Measurements from ENCODE around the gene INO80.
"Not testable (repeated sequence)": the region's sequence is repeated elsewhere in the genome, so short reads cannot be mapped to it uniquely, and the experiment has no call there.

Gene INO80, protein sequence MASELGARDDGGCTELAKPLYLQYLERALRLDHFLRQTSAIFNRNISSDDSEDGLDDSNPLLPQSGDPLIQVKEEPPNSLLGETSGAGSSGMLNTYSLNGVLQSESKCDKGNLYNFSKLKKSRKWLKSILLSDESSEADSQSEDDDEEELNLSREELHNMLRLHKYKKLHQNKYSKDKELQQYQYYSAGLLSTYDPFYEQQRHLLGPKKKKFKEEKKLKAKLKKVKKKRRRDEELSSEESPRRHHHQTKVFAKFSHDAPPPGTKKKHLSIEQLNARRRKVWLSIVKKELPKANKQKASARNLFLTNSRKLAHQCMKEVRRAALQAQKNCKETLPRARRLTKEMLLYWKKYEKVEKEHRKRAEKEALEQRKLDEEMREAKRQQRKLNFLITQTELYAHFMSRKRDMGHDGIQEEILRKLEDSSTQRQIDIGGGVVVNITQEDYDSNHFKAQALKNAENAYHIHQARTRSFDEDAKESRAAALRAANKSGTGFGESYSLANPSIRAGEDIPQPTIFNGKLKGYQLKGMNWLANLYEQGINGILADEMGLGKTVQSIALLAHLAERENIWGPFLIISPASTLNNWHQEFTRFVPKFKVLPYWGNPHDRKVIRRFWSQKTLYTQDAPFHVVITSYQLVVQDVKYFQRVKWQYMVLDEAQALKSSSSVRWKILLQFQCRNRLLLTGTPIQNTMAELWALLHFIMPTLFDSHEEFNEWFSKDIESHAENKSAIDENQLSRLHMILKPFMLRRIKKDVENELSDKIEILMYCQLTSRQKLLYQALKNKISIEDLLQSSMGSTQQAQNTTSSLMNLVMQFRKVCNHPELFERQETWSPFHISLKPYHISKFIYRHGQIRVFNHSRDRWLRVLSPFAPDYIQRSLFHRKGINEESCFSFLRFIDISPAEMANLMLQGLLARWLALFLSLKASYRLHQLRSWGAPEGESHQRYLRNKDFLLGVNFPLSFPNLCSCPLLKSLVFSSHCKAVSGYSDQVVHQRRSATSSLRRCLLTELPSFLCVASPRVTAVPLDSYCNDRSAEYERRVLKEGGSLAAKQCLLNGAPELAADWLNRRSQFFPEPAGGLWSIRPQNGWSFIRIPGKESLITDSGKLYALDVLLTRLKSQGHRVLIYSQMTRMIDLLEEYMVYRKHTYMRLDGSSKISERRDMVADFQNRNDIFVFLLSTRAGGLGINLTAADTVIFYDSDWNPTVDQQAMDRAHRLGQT (N-terminal part only)

DNA sequence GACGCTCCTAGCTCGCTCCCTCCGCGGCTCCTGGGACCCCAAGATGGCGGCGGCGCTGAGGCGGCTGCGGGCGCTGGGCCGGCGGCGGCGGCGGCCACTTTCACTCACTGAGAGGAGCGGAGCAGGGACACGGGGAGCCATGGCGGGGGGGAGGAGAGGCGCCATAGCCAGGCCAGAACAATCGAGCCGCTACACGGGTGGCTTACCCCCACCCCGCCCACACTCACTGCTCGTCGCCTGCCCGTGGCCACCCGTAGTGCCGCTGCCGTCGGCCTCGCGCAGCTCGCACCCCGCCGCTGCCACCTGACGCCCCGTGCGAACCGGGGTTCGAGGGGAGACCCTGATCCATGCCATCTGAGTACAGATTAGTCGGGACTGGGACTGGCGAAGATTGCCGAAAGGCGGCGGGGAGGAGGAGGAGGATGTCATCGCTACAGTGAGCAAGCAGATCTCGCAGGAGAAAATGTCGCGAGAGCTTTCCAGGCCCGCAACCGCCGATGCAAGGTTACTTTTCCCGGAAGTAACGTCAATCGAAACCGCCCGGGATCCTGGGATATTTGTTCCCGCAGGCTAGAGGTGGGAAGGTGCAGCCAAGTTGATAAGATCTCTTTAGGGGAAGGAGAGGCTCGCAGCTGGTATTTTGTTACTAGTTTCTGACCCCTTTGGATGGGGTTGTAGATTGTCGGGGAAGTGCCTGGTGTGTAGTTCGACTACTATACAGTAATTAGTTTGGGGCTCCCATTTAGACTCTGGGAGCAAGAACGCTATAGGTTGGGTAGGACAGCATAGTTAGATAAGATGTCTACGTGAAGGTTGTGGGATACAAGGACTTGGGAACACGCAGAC lies at the start of gene INO80:
INO80 (minus strand) TSS at position 165 of the 846 bp plus-strand sequence. CDS start 19,970 bp downstream, outside the sequence.
- peak; percentile 97 for DNase-seq

DNA sequence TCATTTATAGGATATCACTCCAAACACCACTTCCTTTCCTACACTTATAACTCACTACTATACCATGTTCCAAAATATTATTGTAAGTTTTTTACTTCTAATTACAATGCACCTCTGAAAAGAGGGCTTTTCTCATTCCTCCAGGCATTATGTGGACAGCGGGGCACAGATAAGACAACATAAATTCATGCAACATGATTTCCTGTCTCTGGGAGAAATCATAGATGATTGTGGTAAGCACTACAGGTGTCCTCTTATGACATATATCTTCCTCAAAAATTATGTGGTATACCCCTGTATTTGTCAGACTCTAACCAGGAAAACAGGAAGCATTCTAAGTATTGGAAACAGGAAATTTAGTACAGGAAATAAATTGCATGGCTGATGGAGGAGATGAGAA lies 45.7 kb upstream of the INO80 start:
- DNase-seq, result no peak

DNA sequence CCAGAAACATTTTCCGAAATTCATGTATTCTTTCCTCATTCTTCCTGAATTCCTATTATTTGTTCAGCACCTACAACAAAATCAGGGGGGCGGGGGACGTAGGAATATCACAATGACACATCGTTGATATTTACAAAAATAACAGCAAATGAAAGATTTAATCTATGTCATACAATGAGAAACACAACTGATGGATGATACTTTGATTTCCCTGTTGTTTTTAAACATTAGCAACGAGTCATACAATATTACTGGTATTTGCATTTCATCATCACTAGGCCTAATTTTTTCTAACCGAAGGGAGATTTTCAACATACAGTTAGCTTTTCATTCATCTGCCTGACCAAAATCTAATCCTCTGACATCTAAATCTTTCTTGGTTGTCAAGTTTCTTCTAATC lies 45.3 kb upstream of the INO80 start:
- no peak for DNase-seq

DNA sequence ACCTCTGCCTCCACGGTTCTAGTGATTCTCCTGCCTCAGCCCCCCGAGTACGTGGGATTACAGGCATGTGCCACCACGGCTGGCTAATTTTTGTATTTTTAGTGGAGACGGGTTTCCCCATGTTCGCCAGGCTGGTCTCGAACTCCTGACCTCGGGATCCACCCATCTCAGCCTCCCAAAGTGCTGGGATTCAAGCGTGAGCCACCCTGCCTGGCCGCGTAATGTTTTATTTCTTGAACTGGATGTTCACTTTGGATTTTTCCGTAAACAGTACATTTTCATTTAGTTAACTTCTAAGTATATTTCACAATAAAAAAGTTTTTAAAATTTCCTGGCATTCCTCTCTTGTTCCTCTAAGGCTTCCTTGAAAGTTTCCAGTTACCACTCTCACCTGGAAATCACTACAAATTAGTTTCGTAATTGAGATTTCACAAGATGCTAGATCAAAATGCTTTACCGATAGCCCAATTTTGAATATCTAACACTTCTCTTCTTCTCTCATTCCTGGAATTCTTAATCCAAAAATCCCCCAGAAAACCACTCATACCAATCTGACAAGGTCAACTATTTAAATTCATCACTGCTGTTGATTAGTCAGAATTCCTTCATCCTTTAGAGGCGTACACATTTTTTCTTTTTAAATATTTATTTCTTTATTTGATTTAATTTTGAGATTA lies 44.7 kb upstream of the INO80 start:
- no peak for DNase-seq

DNA sequence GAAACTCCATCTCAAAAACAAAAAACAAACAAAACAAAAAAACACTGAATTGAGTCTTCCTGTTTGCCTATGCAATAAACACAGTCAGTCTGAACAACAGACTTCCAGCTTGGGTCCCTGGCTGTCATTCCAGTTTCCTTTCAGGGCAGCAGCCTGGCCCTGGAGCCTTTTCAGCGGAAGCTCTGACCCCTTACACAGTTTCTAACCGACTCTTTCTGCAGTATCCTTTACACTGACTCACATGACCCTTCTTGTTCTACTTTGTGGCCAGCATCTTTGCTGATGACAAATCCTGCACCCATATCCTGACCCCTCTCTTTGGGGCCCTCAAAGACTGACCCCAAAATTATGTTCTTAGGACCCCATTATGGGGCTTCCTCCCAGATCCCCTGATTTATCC lies 38.3 kb upstream of the INO80 start:
- no peak for DNase-seq

DNA sequence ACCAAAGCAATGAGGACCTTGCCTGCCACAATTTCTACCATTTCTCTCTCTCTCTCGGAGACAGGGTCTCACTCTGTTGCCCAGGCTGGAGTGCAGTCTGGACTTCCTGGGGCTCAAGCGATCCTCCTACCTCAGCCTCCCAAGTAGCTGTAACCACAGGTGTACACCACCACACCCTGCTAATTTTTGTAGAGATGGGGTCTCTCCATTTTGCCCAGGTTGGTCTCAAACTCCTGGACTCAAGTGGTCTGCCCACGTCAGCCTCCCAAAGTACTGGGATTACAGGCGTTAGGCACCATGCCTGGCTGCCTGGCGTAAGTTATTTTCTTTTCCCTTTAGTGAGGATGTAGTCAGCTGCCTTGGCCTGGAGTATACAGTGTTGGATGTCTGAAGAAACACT lies 37.7 kb upstream of the INO80 start:
- DNase-seq, result no peak

DNA sequence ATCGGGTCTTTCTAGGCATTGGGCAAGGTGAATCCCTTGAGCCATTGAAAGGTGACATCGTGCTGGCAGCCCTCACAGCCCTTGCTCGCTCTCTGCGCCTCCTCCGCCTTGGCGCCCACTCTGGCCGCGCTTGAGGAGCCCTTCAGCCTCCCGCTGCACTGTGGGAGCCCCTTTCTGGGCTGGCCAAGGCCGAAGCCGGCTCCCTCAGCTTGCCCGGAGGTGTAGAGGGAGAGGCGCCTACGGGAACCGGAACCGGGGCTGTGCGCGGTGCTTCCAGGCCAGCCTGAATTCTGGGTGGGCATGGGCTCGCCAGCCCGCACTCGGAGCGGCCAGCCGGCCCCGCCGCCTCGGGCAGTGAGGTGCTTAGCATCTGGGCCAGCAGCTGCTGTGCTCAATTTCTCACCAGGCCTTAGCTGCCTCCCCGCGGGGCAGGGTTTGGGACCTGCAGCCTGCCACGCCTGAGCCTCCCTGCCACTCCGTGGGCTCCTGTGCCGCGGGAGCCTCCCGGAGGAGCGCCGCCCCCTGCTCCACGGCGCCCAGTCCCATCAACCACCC lies 35.4 kb upstream of the INO80 start:
- no peak for DNase-seq

DNA sequence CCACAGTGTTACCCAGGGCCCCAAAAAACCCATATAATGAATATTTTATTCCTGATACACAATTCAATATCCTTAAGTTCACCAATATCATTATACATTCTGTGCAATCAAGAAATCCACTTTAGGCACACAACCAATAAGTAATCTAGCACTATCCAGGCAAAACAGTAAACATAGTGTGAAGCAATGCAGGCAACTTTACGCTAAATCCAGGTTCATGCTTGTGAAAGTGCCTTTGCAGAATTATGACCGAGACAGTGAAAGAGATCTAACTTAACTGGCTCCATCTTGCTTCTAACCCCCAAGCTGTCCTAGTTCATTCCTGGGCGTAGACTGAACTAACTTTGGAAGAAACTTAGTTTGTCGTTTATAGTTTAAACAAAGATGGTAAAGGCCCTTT lies 34.2 kb upstream of the INO80 start:
- no peak for DNase-seq

DNA sequence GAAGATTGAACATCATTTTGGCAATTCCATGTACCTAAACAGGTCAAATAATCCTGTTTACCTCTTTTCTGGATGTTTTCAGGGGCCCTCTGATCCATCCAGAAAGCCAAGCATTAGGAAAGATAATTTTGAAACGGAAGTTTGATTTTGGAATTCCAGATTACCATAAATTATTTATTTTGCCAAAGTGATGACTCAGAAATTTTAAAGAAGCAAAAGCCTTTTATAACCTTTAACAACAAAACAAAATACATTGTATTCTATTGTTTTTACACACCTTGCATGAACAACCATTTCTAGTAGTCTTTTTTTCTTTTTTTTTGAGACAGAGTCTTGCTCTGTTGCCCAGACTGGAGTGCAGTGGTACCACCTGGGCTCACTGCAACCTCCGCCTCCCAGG lies 32.0 kb upstream of the INO80 start:
- no peak for DNase-seq

DNA sequence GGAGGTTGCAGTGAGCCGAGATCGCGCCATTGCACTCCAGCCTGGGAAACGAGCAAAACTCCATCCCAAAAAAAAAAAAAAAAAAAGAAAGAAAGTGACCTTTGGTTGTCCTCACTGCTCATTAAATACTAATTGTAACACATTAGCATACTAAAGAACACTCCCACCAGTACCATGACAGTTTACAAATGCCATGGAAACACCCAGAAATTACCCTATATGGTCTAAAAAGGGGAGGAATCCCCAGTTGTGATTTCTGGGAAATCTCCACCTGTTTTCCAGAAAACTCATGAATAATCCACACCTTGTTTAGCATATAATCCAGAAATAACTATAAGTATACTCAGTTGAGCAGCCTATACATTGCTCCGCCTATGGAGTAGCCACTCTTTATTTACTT lies 23.5 kb upstream of the INO80 start:
- no peak for DNase-seq

DNA sequence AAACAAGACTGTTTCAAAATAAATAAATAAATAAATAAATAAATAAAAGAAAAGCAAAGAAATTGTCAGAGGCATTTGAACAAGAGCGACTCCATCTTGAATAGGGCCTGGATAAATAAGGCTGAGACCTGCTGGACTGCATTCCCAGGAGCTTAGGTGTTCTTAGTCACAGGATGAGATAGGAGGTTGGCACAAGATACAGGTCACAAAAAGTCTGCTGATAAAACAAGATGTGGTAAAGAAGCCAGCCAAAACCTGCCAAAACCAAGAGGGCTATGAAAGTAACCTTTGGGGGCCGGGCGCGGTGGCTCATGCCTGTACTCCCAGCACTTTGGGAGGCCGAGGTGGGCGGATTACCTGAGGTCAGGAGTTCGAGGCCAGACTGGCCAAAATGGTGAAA lies 23.0 kb upstream of the INO80 start:
- not testable (repeated sequence) for DNase-seq

DNA sequence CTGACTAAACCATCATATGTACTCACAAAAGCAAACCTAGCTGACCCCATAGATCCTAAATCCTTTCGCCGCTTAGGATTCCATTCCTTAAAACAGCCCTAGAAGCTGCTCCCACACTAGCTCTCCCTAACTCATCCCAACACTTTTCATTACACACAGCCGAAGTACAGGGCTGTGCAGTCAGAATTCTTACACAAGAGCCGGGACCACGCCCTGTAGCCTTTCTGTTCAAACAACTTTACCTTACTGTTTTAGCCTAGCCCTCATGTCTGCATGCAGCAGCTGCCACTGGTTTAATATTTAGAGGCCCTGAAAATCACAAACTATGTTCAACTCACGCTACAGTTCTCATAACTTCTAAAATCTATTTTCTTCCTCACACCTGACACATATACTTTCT lies 19.5 kb upstream of the INO80 start:
- not testable (repeated sequence) for DNase-seq

DNA sequence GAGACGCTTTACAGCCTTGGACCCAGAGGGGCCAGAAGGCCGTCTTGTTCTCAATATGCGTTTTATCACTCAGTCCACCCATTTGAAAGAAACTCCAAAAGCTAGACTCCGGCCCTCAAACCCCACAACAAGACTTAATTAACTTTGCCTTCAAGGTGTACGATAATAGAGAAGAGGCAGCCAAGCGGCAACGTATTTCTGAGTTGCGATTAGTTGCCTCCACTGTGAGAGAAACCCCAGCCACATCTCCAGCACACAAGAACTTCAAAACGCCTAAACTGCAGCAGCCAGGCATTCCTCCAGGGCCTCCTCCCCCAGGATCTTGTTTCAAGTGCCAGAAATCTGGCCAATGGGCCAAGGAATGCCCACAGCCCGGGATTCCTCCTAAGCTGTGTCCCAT lies 17.4 kb upstream of the INO80 start:
- no peak for DNase-seq

DNA sequence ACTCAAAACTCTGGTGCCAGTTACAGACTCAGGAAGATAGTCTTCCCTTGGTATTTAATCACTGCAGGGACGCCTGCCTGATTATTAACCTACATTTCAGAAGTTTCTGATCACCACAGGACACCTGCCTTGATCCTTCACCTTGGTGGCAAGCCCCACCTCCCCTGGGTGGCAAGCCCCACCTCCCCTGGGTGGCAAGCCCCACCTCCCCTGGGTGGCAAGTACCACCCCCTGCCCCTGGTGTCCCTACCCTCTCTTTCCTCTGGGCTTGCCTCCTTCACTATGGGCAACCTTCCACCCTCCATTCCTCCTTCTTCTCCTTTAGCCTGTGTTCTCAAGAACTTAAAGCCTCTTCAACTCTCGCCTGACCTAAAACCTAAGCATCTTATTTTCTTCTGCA lies 16.0 kb upstream of the INO80 start:
- DNase-seq, result not testable (repeated sequence)

DNA sequence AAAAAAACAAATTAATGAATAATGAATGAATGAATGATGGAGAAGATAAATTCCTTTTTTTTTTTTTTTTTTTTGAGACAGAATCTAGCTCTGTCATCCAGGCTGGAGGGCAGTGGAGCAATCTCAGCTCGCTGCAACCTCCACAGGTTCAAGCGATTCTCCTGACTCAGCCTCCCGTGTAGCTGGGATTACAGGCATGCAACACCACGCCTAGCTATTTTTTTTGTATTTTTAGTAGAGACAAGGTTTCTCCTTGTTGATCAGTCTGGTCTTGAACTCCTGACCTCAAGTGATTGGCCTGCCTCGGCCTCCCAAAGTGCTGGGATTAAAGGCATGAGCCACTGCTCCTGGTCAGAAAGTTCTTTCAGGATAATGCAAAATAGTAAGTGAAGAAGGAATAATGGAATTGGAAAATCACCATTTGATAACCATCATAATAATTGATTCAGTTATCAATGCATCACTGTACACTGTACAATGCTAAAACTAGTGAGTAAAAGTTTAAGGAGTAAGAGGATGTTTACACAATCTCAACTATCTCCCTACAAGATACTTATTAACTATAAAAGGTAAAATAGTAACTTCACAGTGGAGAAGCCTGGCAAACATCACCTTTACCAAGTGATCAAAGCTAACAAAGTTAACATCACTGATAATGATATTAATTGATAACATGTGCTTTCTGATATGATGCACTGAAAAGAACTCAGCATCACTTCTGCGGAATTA lies 12.3 kb upstream of the INO80 start:
- DNase-seq, result no peak

DNA sequence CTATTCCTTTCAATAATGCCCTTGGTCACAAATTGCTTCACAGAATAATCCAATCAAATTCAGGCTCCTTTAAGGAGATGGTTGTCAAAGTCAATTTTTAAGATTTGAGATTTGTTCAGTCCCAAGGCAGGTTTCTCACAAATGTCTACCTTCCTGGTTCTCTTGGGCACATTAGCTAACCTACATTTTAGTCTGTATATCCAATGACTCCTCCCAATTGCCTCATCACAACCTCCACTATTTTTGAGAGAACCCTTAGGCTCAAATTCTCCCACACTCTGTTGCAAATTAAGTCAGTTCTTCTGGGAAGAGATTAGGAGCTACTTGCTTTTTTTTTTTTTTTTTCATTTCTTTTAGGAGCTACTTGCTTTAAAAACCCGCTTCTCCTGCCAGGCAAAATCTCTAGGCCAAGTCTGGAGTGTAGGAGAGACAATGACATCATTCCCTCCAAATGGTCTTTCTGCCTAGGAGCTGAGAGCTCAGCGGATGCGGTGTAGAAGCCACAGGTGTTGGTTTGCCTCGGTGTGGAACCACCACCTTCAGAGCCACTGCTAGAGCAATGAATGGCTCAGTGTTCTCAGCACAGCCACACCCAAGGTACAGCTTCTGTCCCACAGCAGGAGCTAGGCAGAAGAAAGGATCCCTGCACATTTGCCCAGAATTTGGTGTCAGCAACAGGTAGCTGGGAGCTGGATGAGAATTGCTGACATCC lies 10.0 kb upstream of the INO80 start:
- DNase-seq, result no peak

DNA sequence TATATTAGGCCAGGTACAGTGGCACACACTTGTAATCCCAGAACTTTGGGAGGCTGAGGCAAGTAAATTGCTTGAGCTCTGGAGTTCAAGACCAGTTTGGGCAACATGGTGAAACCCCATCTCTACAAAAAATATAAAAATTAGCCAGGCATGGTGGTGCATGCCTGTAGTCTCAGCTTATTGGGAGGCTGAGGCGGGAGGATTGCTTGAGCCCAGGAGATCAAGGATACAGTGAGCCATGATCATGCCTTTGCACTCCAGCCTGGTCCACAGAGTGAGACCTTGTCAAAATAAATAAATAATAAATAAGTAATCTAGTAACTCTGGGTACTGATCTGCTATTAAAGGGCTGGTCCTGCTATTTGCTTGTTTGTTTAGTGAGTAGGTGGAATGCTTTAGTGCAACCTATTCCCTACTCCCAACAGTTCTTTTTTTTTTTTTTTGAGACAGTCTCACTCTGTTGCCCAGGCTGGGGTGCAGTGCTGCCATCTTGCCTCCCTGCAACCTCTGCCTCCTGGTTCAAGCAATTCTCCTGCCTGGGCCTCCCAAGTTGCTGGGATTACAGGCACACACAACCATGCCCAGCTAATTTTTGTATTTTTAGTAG lies 9.1 kb upstream of the INO80 start:
- no peak for DNase-seq

DNA sequence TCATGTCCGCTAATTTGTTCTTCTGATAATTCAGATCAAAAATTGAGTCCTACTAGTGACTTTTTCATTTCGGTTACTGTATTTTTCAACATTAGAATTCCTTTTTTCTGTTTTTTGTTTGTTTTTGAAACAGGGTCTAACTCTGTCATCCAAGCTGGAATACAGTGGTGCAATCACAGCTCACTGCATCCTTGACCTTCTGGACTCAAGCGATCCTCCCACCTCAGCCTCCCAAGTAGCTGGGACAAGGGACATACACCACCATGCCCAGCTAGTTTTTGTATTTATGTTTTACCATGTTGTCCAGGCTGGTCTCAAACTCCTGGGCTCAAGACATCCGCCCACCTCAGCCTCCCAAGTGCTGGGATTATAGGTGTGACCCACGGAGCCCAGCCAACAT lies 8.0 kb upstream of the INO80 start:
- DNase-seq, result no peak

DNA sequence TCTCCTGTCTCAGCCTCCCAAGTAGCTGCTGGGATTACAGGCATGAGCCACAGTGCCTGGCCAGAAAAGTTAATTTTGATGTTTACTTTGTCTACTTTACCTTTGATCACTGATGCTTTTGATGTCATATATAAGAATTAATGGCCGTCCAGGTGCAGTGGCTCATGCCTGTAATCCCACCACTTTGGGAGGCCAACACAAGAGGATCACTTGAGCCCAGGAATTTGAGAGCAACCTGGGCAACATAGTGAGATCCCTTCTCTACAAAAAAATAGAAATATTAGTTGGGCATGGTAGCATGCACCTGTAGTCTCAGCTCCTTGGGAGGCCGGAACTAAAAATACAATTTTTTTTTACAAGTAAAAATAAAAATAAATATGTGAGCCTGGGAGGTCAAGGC lies 6.8 kb upstream of the INO80 start:
- DNase-seq, result no peak

DNA sequence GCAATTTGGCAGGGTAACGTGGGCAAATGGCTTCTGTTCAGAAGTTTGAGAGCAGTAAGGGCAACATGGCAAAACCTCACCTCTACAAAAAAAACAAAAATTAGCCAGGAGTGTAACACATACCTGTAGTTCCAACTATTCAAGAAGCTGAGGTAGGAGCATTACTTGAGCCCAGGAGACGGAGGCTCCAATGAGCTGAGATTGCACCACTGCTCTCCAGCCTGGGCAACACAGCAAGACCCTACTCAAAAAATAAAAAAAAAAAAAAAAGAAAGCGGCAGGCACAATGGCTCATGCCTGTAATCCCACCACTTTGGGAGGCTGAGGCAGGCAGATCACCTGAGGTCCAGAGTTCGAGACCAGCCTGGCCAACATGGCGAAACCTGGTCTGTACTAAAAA lies 5.9 kb upstream of the INO80 start:
- DNase-seq, result no peak

All from CD4-positive, alpha-beta T cell treated with Interleukin-10 for 1 hour (primary cell).